ENCODE measurements around the gene ERVFRD-1.

DNA sequence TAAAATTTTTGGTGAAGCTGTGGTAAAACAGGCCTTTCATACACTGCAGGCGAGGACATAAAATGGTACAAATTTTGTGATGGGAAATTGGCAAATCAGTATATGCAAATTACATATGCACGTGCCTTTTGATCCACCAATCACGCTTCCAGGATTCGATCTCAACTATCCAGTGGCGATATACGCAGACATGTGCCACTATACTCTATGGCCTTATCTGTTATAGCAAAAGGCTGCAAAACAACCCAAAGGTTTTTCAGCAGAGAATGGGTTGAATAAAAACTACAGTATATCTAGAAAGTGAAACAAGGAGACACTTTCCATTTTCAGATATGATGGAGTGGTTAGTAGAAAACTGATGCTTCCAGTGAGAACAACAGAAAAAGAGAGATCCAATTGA, 41.9 kb upstream of the ERVFRD-1 start:
- TF ChIP-seq EZH2 (IDR thresholded peaks at IDR 0.05; ENCODE audit: insufficient read depth, poor library complexity, severe bottlenecking) (no peak), EZH2phosphoT487 (IDR thresholded peaks at IDR 0.05; ENCODE audit: insufficient read depth, low read depth) (no peak)

Data from GM23248 (cell line).